Duodenal mucosa (tissue), 2 donors: Measurements from ENCODE around the gene SYNGAP1.
A peak's percentile ranks its signal among the peaks of the same experiment; 100 is the strongest.
"Not testable (repeated sequence)": the region's sequence is repeated elsewhere in the genome, so short reads cannot be mapped to it uniquely, and the experiment has no call there.

ENCODE experiments used
- H3K27ac ChIP-seq: one replicate; pipeline ENCODE4 v1.7.0; 2013; ENCODE audit warnings: low read depth, low read length
- H3K27me3 ChIP-seq, 2 donors: one replicate each; pipeline ENCODE4 v1.7.0; 2013; ENCODE audit warnings: low read length in 2 of 2, control low read depth in 1 of 2; ENCODE audit not compliant: insufficient read depth in 2 of 2, control insufficient read depth in 1 of 2
- H3K36me3 ChIP-seq, 2 donors: one replicate each; pipeline ENCODE4 v1.7.0; 2013; ENCODE audit warnings: low read length in 2 of 2, control low read depth in 1 of 2; ENCODE audit not compliant: insufficient read depth in 2 of 2, control insufficient read depth in 1 of 2
- H3K4me1 ChIP-seq, 2 donors: one replicate each; pipeline ENCODE4 v1.7.0; 2013; ENCODE audit warnings: low read length in 2 of 2, control low read depth in 1 of 2; ENCODE audit not compliant: insufficient read depth in 2 of 2, control insufficient read depth in 1 of 2
- H3K4me3 ChIP-seq, 2 donors: one replicate each; pipeline ENCODE4 v1.7.0; 2013; ENCODE audit warnings: low read length in 2 of 2, low read depth in 1 of 2
- H3K9ac ChIP-seq, 2 donors: one replicate each; pipeline ENCODE4 v1.7.0; 2013; ENCODE audit warnings: low read length in 2 of 2, low read depth in 1 of 2
- H3K9me3 ChIP-seq, 2 donors: one replicate each; pipeline ENCODE4 v1.7.0; 2013; ENCODE audit warnings: low read length in 2 of 2, control low read depth in 1 of 2; ENCODE audit not compliant: control insufficient read depth in 1 of 2

The SYNGAP1 gene

GRCh38 chr6:33419580-33420490 lies at the start of gene SYNGAP1:
TSS of gene SYNGAP1 (plus strand) at chr6:33420065. CDS start at chr6:33420265, 200 bp downstream.
- Histone ChIP-seq H3K27ac (no peak within 1 kb of the TSS), H3K4me3 (peak within 1 kb of the TSS in 1 of 2 donors; percentile 73), H3K4me1 (peaks cover 30 to 41% of the 10 kb centered on the region in 2 donors), H3K9me3 (no peaks in the 10 kb centered on the region), H3K36me3 (peaks cover 0 to 17% of the 10 kb centered on the region in 2 donors), H3K27me3 (no peaks in the 10 kb centered on the region), H3K9ac (peak within 1 kb of the TSS; percentile 28 to 72)

DNA sequence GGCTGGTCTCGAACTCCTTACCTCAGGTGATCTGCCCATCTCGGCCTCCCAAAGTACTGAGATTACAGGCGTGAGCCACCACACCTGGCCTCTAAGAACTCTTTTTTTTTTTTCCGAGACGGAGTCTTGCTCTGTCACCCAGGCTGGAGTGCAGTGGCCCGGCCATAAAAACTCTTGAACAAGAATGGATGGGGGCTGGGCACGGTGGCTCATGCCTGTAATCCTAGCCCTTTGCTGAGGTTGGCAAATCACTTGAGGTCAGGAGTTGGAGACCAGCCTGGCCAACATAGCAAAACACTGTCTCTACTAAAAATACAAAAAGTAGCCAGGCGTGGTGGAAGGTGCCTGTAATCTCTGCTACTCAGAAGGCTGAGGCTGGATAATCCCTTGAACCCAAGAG lies 48.0 kb upstream of the SYNGAP1 start:
- H3K36me3 ChIP-seq, H3K9me3 ChIP-seq: not testable (repeated sequence)

DNA sequence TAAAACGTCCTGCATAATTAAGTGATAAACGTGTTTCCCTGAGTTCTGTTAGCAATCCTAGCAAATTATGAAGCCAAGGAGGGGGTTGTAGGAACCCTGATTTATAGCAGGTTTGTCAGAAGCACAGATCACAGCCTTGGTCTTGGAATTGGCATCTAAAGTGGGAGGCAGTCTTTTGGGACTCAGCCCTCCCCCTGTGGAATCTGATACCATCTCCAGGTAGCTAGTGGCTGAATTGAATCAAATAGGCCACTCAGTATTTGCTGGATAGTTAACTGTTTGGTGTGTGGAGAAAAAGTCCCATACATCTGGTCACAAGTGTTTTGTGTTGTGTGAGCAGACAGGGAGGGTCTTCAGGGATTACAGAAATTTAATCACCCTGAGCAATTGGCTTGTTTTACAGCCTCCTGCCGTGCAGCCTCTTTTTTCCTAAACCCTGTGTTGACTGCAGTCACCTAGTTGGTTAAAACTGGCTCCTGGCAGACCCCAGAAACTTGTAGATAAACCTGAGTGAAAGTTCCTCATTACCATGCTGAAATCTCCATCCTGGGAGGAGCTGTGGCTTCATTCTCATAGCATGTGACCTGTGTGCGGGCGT lies 47.2 kb upstream of the SYNGAP1 start:
- H3K27me3 ChIP-seq = no peaks in the 10 kb centered on the region
- no peak overlapping the region for H3K9ac ChIP-seq
- H3K4me1 ChIP-seq = peaks cover 7% of the 10 kb centered on the region in 2 donors
- H3K36me3 ChIP-seq = no peaks in the 10 kb centered on the region
- no peaks in the 10 kb centered on the region for H3K9me3 ChIP-seq
- H3K27ac ChIP-seq = no peak overlapping the region
- no peak overlapping the region for H3K4me3 ChIP-seq

More for the DNA sequence above, 48.0 kb upstream of the SYNGAP1 start:
- H3K27ac ChIP-seq, H3K4me1 ChIP-seq, H3K27me3 ChIP-seq, H3K4me3 ChIP-seq, H3K9ac ChIP-seq: not testable (repeated sequence)

DNA sequence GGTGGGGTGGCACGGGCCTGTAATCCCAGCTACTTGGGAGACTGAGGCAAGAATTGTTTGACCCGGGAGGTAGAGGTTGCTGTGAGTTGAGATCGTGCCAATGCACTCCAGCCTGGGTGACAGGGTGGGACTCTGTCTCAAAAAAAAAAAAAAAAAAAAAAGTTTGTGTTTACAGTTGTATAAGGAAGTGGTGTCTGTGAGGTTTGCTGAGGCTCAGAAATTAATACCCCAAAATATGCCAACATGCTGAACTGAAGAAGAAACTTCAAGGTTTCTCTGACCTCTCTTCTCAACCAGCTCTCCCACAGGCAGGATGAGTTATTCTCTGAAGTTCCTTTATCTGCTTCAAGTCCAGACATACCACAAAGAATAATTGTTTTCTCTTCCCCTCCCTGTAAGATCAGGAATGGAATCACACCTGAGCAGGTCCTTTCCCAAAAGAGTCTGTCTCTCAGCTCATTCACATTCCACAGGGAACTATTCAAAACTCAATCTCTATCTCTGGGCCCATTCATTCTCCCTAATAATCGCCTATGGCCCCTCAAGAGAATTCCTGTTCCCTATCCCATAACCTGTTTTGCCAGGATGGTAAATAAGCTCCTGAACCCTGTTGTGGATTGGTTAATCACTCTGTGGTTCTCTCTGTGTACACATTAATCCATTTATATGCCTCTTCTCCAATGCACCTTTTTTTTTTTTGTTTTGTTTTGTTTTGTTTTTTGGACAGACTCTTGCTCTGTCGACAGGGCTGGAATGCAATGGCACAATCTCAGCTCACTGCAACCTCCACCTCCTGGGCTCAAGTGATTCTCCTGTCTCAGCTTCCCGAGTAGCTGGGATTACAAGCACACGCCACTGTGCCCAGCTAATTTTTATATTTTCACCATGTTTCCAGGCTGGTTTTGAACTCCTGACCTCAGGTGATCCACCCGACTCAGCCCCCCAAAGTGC lies 45.6 kb upstream of the SYNGAP1 start:
- Histone ChIP-seq H3K27ac (no peak overlapping the region), H3K4me3 (no peak overlapping the region), H3K4me1 (peaks cover 7% of the 10 kb centered on the region in 2 donors), H3K36me3 (no peaks in the 10 kb centered on the region), H3K9ac (no peak overlapping the region), H3K27me3 (no peaks in the 10 kb centered on the region), H3K9me3 (no peaks in the 10 kb centered on the region)

- no peaks in the 10 kb centered on the region for H3K27me3 ChIP-seq
- no peaks in the 10 kb centered on the region for H3K36me3 ChIP-seq
- no peak overlapping the region for H3K27ac ChIP-seq
- peaks cover 7% of the 10 kb centered on the region in 2 donors for H3K4me1 ChIP-seq
- H3K4me3 ChIP-seq = no peak overlapping the region
- H3K9ac ChIP-seq = no peak overlapping the region
- H3K9me3 ChIP-seq = no peaks in the 10 kb centered on the region
Measured at GRCh38 chr6:33375143-33375671, 44.7 kb upstream of the SYNGAP1 start.

GRCh38 chr6:33377171-33377570 lies 42.7 kb upstream of the SYNGAP1 start:
- H3K9ac ChIP-seq = no peak overlapping the region
- no peaks in the 10 kb centered on the region for H3K36me3 ChIP-seq
- no peaks in the 10 kb centered on the region for H3K9me3 ChIP-seq
- peaks cover 7% of the 10 kb centered on the region in 2 donors for H3K4me1 ChIP-seq
- H3K27me3 ChIP-seq = no peaks in the 10 kb centered on the region
- H3K4me3 ChIP-seq = no peak overlapping the region
- no peak overlapping the region for H3K27ac ChIP-seq

- not testable (repeated sequence) for H3K27me3 ChIP-seq, H3K9ac ChIP-seq, H3K27ac ChIP-seq, H3K4me3 ChIP-seq, H3K36me3 ChIP-seq, H3K9me3 ChIP-seq, H3K4me1 ChIP-seq
Measured at GRCh38 chr6:33379184-33379583, 40.7 kb upstream of the SYNGAP1 start.

GRCh38 chr6:33380272-33380981 lies 39.4 kb upstream of the SYNGAP1 start:
- H3K4me1 ChIP-seq = peaks cover 0 to under 1% of the 10 kb centered on the region in 2 donors
- H3K36me3 ChIP-seq = no peaks in the 10 kb centered on the region
- no peak overlapping the region for H3K4me3 ChIP-seq
- H3K27me3 ChIP-seq = no peaks in the 10 kb centered on the region
- H3K9ac ChIP-seq = no peak overlapping the region
- no peak overlapping the region for H3K27ac ChIP-seq
- no peaks in the 10 kb centered on the region for H3K9me3 ChIP-seq

DNA sequence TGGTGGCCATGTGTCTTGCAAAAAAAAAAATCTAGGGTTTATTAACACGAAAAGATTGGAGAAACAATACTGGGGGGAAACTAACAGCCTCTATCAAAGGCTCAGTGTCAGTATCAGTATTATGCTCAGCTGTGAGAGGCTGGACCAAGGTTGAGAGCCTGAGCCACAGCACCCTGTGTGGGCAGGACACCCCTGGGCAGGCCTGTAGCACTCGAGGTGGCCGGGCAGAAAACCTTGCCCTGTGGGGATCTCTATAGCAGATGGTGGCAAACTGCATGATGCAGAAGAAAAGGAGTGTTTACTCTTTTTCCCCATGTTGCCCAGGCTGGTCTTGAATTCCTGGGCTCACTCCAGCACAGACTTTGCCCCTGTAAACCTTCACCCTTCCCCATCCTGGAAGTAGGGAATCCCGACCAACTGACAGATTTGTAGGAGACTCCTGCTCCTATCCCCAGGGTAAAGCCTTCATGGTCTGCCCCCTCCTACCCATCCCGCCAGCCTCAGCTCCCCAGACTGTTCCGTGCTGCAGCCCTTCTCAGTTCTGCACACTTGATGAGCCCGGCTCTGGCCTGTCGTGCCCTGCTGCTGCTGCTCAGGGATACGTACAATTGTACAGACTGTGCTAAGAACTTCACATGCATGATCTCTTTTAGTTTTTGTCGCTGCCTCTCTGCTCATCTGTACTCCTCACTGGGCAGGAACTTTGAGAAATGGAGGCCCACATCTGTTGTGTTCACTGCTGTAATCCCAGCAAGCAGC lies 36.3 kb upstream of the SYNGAP1 start:
- Histone ChIP-seq H3K27me3 (no peaks in the 10 kb centered on the region), H3K27ac (no peak overlapping the region), H3K4me3 (no peak overlapping the region), H3K9ac (no peak overlapping the region), H3K36me3 (no peaks in the 10 kb centered on the region), H3K4me1 (no peaks in the 10 kb centered on the region), H3K9me3 (no peaks in the 10 kb centered on the region)
